ENCODE data around the gene CHRDL2.

CHRDL2 gene

GRCh38 chr11:74749965-74750296 lies 18.7 kb upstream of the CHRDL2 start:
- no peaks in the 10 kb centered on the region for H3K27me3 ChIP-seq (replicated peaks; ENCODE audit: control insufficient read depth, insufficient read depth, low read length)
- peak overlapping the region; percentile 73 for H3K4me3 ChIP-seq (replicated peaks; ENCODE audit: low read depth, low read length)
- TF ChIP-seq CTCF (IDR thresholded peaks at IDR 0.05; ENCODE audit: insufficient read depth, low read length, poor library complexity, severe bottlenecking), result no peak
- DNase-seq (ENCODE audit: extremely low read depth, insufficient read length), result no peak
- no peaks in the 10 kb centered on the region for H3K36me3 ChIP-seq (ENCODE audit: control insufficient read depth, insufficient read depth, low read length)

GRCh38 chr11:74749127-74749964 lies 18.1 kb upstream of the CHRDL2 start:
- DNase-seq (ENCODE audit: extremely low read depth, insufficient read length), result peak; percentile 81
- Histone ChIP-seq H3K4me3 (replicated peaks; ENCODE audit: low read depth, low read length) (peak overlapping the region; percentile 73), H3K36me3 (ENCODE audit: control insufficient read depth, insufficient read depth, low read length) (no peaks in the 10 kb centered on the region), H3K27me3 (replicated peaks; ENCODE audit: control insufficient read depth, insufficient read depth, low read length) (no peaks in the 10 kb centered on the region)
- TF ChIP-seq CTCF (IDR thresholded peaks at IDR 0.05; ENCODE audit: insufficient read depth, low read length, poor library complexity, severe bottlenecking), result no peak

GRCh38 chr11:74748211-74749126 lies 17.2 kb upstream of the CHRDL2 start, which contains the start of gene RNF169:
TSS of gene RNF169 (plus strand) at chr11:74748849. CDS start at chr11:74748881, 32 bp downstream.
- H3K36me3 ChIP-seq (ENCODE audit: control insufficient read depth, insufficient read depth, low read length), result no peaks in the 10 kb centered on the region
- H3K4me3 ChIP-seq (replicated peaks; ENCODE audit: low read depth, low read length), result peak within 1 kb of the TSS; percentile 73
- peak; percentile 90 for DNase-seq (ENCODE audit: extremely low read depth, insufficient read length)
- no peak for TF ChIP-seq CTCF (IDR thresholded peaks at IDR 0.05; ENCODE audit: insufficient read depth, low read length, poor library complexity, severe bottlenecking)
- H3K27me3 ChIP-seq (replicated peaks; ENCODE audit: control insufficient read depth, insufficient read depth, low read length), result no peaks in the 10 kb centered on the region

GRCh38 chr11:74746868-74747267 lies 15.6 kb upstream of the CHRDL2 start:
- H3K4me3 ChIP-seq (replicated peaks; ENCODE audit: low read depth, low read length), result no peak overlapping the region
- no peak for DNase-seq (ENCODE audit: extremely low read depth, insufficient read length)
- no peaks in the 10 kb centered on the region for H3K36me3 ChIP-seq (ENCODE audit: control insufficient read depth, insufficient read depth, low read length)
- TF ChIP-seq CTCF (IDR thresholded peaks at IDR 0.05; ENCODE audit: insufficient read depth, low read length, poor library complexity, severe bottlenecking), result no peak
- no peaks in the 10 kb centered on the region for H3K27me3 ChIP-seq (replicated peaks; ENCODE audit: control insufficient read depth, insufficient read depth, low read length)

GRCh38 chr11:74744277-74744676 lies 13.1 kb upstream of the CHRDL2 start:
- Histone ChIP-seq H3K36me3 (ENCODE audit: control insufficient read depth, insufficient read depth, low read length) (no peaks in the 10 kb centered on the region), H3K27me3 (replicated peaks; ENCODE audit: control insufficient read depth, insufficient read depth, low read length) (no peaks in the 10 kb centered on the region), H3K4me3 (replicated peaks; ENCODE audit: low read depth, low read length) (no peak overlapping the region)
- no peak for DNase-seq (ENCODE audit: extremely low read depth, insufficient read length)
- no peak for TF ChIP-seq CTCF (IDR thresholded peaks at IDR 0.05; ENCODE audit: insufficient read depth, low read length, poor library complexity, severe bottlenecking)
